K562 (cell line): Measurements from ENCODE around the gene IPO13. TPM values are rescaled to one million over a fixed set of nuclear protein-coding genes. Genes with fewer than 3 reads are reported as not detected.

Source experiments
- BMI1 ChIP-seq: fragments of 150-350 bp; IDR thresholded peaks from 2 replicates; pipeline ENCODE4 v1.6.1; 2014; ENCODE audit warnings: low read length
- CBFA2T3 ChIP-seq: fragments of 450-650 bp; IDR thresholded peaks from 2 replicates; pipeline ENCODE4 v1.6.1; 2017
- DIDO1 ChIP-seq: fragments of 450-650 bp; IDR thresholded peaks from 2 replicates; pipeline ENCODE4 v1.6.1; 2016; ENCODE audit warnings: low read depth, missing biosample characterization, missing genetic modification characterization
- ETV5 ChIP-seq: sonication (generic); formaldehyde crosslinking; IDR thresholded peaks from 2 replicates; pipeline ENCODE4 v1.4.0; 2020; ENCODE audit warnings: low read depth, mild to moderate bottlenecking, missing genetic modification reagents
- HBP1 ChIP-seq: fragments of 450-650 bp; formaldehyde crosslinking; IDR thresholded peaks from 2 replicates; pipeline ENCODE4 v1.4.0; 2022; ENCODE audit warnings: missing genetic modification characterization
- IRF1 ChIP-seq: sonication (generic); formaldehyde crosslinking; IDR thresholded peaks from 2 replicates; pipeline ENCODE4 v1.8.0; 2022; ENCODE audit warnings: missing genetic modification reagents, mild to moderate bottlenecking, borderline replicate concordance
- LEF1 ChIP-seq: fragments of 450-650 bp; IDR thresholded peaks from 2 replicates; pipeline ENCODE4 v1.6.1; 2016; ENCODE audit warnings: mild to moderate bottlenecking
- POLR2AphosphoS5 ChIP-seq: IDR thresholded peaks from 2 replicates; pipeline ENCODE4 v1.6.1; 2011; ENCODE audit warnings: mild to moderate bottlenecking, low read depth, low read length, moderate library complexity; ENCODE audit not compliant: control insufficient read depth, insufficient read depth
- RBM34 ChIP-seq: fragments of 200-400 bp; formaldehyde crosslinking; IDR thresholded peaks from 2 replicates; pipeline ENCODE4 v1.6.1; 2018; ENCODE audit warnings: low read length, borderline replicate concordance; ENCODE audit not compliant: insufficient read depth
- SIX5 ChIP-seq, 2 experiments: IDR thresholded peaks; 2 replicates each; pipeline ENCODE4 v1.6.1; 2011; ENCODE audit warnings: low read length in 2 of 2, borderline replicate concordance in 1 of 2, low read depth in 1 of 2, mild to moderate bottlenecking in 1 of 2, moderate library complexity in 1 of 2; ENCODE audit not compliant: insufficient read depth in 1 of 2
- ZBTB40 ChIP-seq, 2 experiments: fragments of 450-650 bp in 1 of 2; sonication (generic) in 1 of 2; formaldehyde crosslinking in 1 of 2; IDR thresholded peaks; 2 replicates each; pipeline versions ENCODE4 v1.7.1 to v1.9.0; 2016 to 2022; ENCODE audit warnings: inconsistent platforms in 1 of 2, mild to moderate bottlenecking in 1 of 2, missing genetic modification reagents in 1 of 2
- ZNF449 ChIP-seq: fragments of 250-450 bp; sonication (Bioruptor Pico); IDR thresholded peaks from 2 replicates; pipeline ENCODE4 v1.8.0; 2022; ENCODE audit warnings: moderate library complexity, mild to moderate bottlenecking, inconsistent platforms
- ZNF561 ChIP-seq: fragments of 450-650 bp; formaldehyde crosslinking; conservative IDR thresholded peaks from 2 replicates; pipeline ENCODE4 v1.4.0; 2020; ENCODE audit warnings: mild to moderate bottlenecking, moderate library complexity
- polyA plus RNA-seq, 8 experiments: library from polyadenylated mRNA; depleted of rRNA in 4 of 8; stranded (reverse) in 5 of 8; unstranded in 3 of 8; fragments of >200 nt; fragmentation: Nextera tagmentation in 2 of 8; fragmentation: Illumina TruSeq in 1 of 8; extraction: Ambion mirVana in 2 of 8; extraction: Trizol in 1 of 8; gene quantifications; 2 replicates each; pipeline versions ENCODE4 v1.2.1 to v1.2.3, GENCODE V29; 2011 to 2014; ENCODE audit warnings: inconsistent platforms in 1 of 8, missing spikeins in 1 of 8
- total RNA-seq, 7 experiments: library from RNA; depleted of rRNA in 6 of 7; stranded (reverse); fragments of >200 nt in 6 of 7; fragmentation: Illumina TruSeq in 2 of 7; extraction: Trizol in 2 of 7; gene quantifications; 2 replicates each; pipeline versions ENCODE4 v1.2.1 to v1.2.3, GENCODE V29; 2011 to 2021; ENCODE audit warnings: low replicate concordance in 1 of 7

IPO13 gene
- total and polyA plus RNA-seq, 9 of the 15 experiments (the other 6 are each of a cell fraction or from before 2014, with no cell fraction given): 7.0 to 30.8 (median 16.2) TPM

- TF ChIP-seq ZBTB40 (IDR thresholded peaks at IDR 0.05) (peak; percentile 43), ZBTB40 (CRISPR knock-in tag; IDR thresholded peaks at IDR 0.05) (no peak; the same call in 1 of the 2 replicates), CBFA2T3 (no peak), SIX5 (IDR thresholded peaks at IDR 0.05; ENCODE audit: borderline replicate concordance in 1 of 2, insufficient read depth in 1 of 2, low read depth in 1 of 2, low read length in 2 of 2) (peak; percentile 92 to 94), ETV5 (CRISPR knock-in tag) (no peak; the same call in 1 of the 2 replicates), RBM34 (no peak), POLR2AphosphoS5 (peak; percentile 62), LEF1 (no peak), IRF1 (no peak), ZNF449 (CRISPR knock-in tag) (no peak), HBP1 (CRISPR knock-in tag) (peak; percentile 66; the same call in 1 of the 2 replicates), BMI1 (no peak), DIDO1 (no peak; the same call in 1 of the 2 replicates), ZNF561 (CRISPR knock-in tag) (no peak)
Measured at GRCh38 chr1:43974443-43975248, 27.9 kb downstream of the IPO13 start, which contains the start of gene ATP6V0B (continued).
